Stimulated activated CD8-positive, alpha-beta memory T cell treated with anti-CD3 and anti-CD28 coated beads, Interleukin-12 subunit alpha, Interleukin-12 subunit beta, amount 100 ng/mL, for 24 hours (primary cell): Measurements from ENCODE around the gene STOX2.

Experiments
- DNase-seq: peaks from one replicate; pipeline ENCODE4 v3.0.0-alpha.2; 2020; ENCODE audit errors: extremely low read depth

Gene STOX2

GRCh38 chr4:183897193-183897592, 7.9 kb upstream of the STOX2 start:
- DNase-seq: no peak

GRCh38 chr4:183898456-183898855, 6.7 kb upstream of the STOX2 start:
- no peak for DNase-seq

GRCh38 chr4:183903021-183903760, 1.9 kb upstream of the STOX2 start:
- DNase-seq: no peak

- DNase-seq: no peak
Measured at GRCh38 chr4:183905593-183906488, 734 bp downstream of the STOX2 start.

GRCh38 chr4:183906489-183906738, 1.3 kb downstream of the STOX2 start:
- DNase-seq: no peak

- DNase-seq: no peak
Measured at GRCh38 chr4:183906739-183907651, 1.9 kb downstream of the STOX2 start.

- DNase-seq: no peak
Measured at GRCh38 chr4:183907871-183908683, 3.0 kb downstream of the STOX2 start.

- DNase-seq: no peak
Measured at GRCh38 chr4:183909187-183909586, 4.1 kb downstream of the STOX2 start.

- DNase-seq: no peak
Measured at GRCh38 chr4:183909801-183910200, 4.7 kb downstream of the STOX2 start.

GRCh38 chr4:183912585-183912984, 7.5 kb downstream of the STOX2 start:
- no peak for DNase-seq

- DNase-seq: no peak
Measured at GRCh38 chr4:183915976-183916375, 10.9 kb downstream of the STOX2 start.

GRCh38 chr4:183918696-183919095, 13.6 kb downstream of the STOX2 start:
- no peak for DNase-seq

- DNase-seq: no peak
Measured at GRCh38 chr4:183919141-183919540, 14.0 kb downstream of the STOX2 start.

- no peak for DNase-seq
Measured at GRCh38 chr4:183920512-183920911, 15.4 kb downstream of the STOX2 start.

- no peak for DNase-seq
Measured at GRCh38 chr4:183921335-183921734, 16.2 kb downstream of the STOX2 start.

GRCh38 chr4:183924362-183925044, 19.4 kb downstream of the STOX2 start:
- no peak for DNase-seq

GRCh38 chr4:183926950-183927349, 21.8 kb downstream of the STOX2 start:
- DNase-seq: no peak

GRCh38 chr4:183932576-183932975, 27.5 kb downstream of the STOX2 start:
- DNase-seq: no peak

- no peak for DNase-seq
Measured at GRCh38 chr4:183934761-183935160, 29.7 kb downstream of the STOX2 start.

- no peak for DNase-seq
Measured at GRCh38 chr4:183935355-183936005, 30.4 kb downstream of the STOX2 start.
